Measurements from ENCODE around the gene POLR2E. TPM values are rescaled to one million over a fixed set of nuclear protein-coding genes. Genes with fewer than 3 reads are reported as not detected.
"Not testable (repeated sequence)": the region's sequence is repeated elsewhere in the genome, so short reads cannot be mapped to it uniquely, and the experiment has no call there.

POLR2E gene
- polyA plus RNA-seq, 1 experiment = 292 TPM

GRCh38 chr19:1116726-1117581, 21.8 kb upstream of the POLR2E start:
- H3K36me3 ChIP-seq (ENCODE audit: control insufficient read depth, insufficient read depth, low read length) = peaks cover 61% of the 10 kb centered on the region
- H3K27me3 ChIP-seq (ENCODE audit: control insufficient read depth, insufficient read depth, low read length) = no peaks in the 10 kb centered on the region
- TF ChIP-seq, protein P1, sequence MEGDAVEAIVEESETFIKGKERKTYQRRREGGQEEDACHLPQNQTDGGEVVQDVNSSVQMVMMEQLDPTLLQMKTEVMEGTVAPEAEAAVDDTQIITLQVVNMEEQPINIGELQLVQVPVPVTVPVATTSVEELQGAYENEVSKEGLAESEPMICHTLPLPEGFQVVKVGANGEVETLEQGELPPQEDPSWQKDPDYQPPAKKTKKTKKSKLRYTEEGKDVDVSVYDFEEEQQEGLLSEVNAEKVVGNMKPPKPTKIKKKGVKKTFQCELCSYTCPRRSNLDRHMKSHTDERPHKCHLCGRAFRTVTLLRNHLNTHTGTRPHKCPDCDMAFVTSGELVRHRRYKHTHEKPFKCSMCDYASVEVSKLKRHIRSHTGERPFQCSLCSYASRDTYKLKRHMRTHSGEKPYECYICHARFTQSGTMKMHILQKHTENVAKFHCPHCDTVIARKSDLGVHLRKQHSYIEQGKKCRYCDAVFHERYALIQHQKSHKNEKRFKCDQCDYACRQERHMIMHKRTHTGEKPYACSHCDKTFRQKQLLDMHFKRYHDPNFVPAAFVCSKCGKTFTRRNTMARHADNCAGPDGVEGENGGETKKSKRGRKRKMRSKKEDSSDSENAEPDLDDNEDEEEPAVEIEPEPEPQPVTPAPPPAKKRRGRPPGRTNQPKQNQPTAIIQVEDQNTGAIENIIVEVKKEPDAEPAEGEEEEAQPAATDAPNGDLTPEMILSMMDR (IDR thresholded peaks at IDR 0.05; ENCODE audit: insufficient read depth, low read depth, low read length) = no peak
- no peak overlapping the region for H3K4me3 ChIP-seq (ENCODE audit: low read depth, low read length)
- CTCF ChIA-PET = interaction anchor here (0.6 kb wide), 1 partner anchor 124 kb away, joined by 3 read pairs; no protein-coding TSS in a partner anchor
- DNase-seq (ENCODE audit: low read depth) = no peak
- POLR2A ChIA-PET = no interaction called here

GRCh38 chr19:1115646-1116420, 20.7 kb upstream of the POLR2E start:
- peaks cover 59% of the 10 kb centered on the region for H3K36me3 ChIP-seq (ENCODE audit: control insufficient read depth, insufficient read depth, low read length)
- TF ChIP-seq, protein P1 (IDR thresholded peaks at IDR 0.05; ENCODE audit: insufficient read depth, low read depth, low read length) = no peak
- CTCF ChIA-PET = interaction anchor here (0.5 to 0.7 kb wide), 2 partner anchors 10 to 85 kb away, joined by 3 read pairs; no protein-coding TSS in a partner anchor

DNA sequence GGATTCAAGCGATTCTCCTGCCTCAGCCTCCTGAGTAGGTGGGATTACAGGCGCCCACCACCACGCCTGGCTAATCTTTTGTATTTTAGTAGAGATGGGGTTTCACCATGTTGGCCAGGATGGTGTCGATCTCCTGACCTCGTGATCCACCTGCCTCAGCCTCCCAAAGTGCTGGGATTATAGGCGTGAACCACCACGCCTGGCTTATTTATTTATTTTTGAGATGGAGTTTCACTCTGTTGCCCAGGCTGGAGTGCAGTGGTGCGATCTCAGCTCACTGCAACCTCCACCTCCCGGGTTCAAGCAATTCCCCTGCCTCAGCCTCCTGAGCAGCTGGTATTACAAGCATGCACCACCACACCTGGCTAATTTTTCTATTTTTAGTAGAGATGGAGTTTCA, 19.6 kb upstream of the POLR2E start:
- CTCF ChIA-PET = interaction anchor here (3.0 kb wide), 1 partner anchor 12 kb away, joined by 29 read pairs; the partner anchor contains the start of gene GPX4
- DNase-seq (ENCODE audit: low read depth); POLR2A ChIA-PET; H3K4me3 ChIP-seq (ENCODE audit: low read depth, low read length); H3K27me3 ChIP-seq (ENCODE audit: control insufficient read depth, insufficient read depth, low read length): not testable (repeated sequence)
- peaks cover 68% of the 10 kb centered on the region for H3K36me3 ChIP-seq (ENCODE audit: control insufficient read depth, insufficient read depth, low read length)

More at GRCh38 chr19:1115646-1116420, 20.7 kb upstream of the POLR2E start:
- Histone ChIP-seq H3K27me3 (ENCODE audit: control insufficient read depth, insufficient read depth, low read length) (no peaks in the 10 kb centered on the region), H3K4me3 (ENCODE audit: low read depth, low read length) (no peak overlapping the region)
- DNase-seq (ENCODE audit: low read depth) = no peak
- POLR2A ChIA-PET = no interaction called here

GRCh38 chr19:1113986-1114483, 18.9 kb upstream of the POLR2E start:
- no peak overlapping the region for H3K4me3 ChIP-seq (ENCODE audit: low read depth, low read length)
- no peaks in the 10 kb centered on the region for H3K27me3 ChIP-seq (ENCODE audit: control insufficient read depth, insufficient read depth, low read length)
- ChIA-PET CTCF (interaction anchor here (0.6 to 3.4 kb wide), 24 partner anchors 10 to 130 kb away, joined by 3 to 30 read pairs (median 7); partner anchors contain the start of genes ABCA7, ATP5F1D, CNN2 and GPX4), POLR2A (interaction anchor here (0.5 kb wide), 1 partner anchor 59 kb away, joined by 3 read pairs; no protein-coding TSS in a partner anchor)
- H3K36me3 ChIP-seq (ENCODE audit: control insufficient read depth, insufficient read depth, low read length) = peaks cover 65% of the 10 kb centered on the region
- no peak for DNase-seq (ENCODE audit: low read depth)
- TF ChIP-seq, protein P1 (IDR thresholded peaks at IDR 0.05; ENCODE audit: insufficient read depth, low read depth, low read length) = no peak

DNA sequence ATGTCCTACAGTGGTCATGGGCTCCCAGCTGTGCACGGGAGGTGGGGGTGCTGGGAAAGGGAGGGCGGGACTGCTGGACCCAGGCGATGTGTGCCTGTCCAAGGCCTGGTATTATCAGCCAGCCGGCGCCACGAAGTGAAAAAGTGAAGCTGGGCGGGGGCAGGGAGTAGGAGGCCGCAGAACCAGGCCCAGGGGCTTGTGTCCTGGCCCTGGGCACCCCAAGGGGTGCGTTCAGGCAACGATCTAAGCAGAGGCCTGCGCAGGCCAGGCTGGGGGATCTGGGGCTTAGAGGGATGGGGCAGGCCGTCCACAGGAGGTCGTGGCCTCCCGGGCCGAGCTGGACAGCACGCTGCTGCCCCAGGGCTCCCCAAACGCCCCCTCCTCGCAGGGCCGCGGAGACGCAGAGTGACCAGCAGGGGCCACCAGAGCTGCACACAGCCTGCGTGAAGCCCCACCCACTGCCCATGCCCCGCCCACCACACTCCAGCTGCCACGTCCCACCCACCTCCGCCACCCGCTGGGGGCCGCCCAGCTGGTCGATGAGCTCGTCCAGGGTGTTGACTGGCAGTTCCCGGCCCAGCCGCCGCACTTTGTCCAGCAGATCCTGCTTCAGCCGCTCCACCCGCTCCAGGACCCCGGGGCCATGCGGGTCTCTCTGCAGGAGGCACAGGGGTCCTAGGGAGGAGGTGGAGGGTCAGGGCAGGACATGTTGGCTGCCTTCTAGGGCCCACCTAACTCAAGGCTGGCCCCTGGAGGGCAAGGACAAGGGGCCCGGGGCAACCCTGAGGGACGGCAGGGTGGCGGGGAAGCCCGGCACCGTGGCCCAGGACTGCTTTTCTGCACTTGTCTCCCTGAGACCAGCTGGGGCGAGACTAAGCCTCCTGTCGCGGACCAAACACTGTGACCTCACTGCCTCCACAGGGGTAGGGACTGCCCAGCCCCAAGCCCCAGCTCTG, 18.1 kb upstream of the POLR2E start:
- no peak overlapping the region for H3K4me3 ChIP-seq (ENCODE audit: low read depth, low read length)
- ChIA-PET POLR2A (interaction anchor here (0.5 kb wide), 1 partner anchor 60 kb away, joined by 3 read pairs; no protein-coding TSS in a partner anchor), CTCF (interaction anchor here (0.6 to 3.4 kb wide), 26 partner anchors 10 to 131 kb away, joined by 3 to 30 read pairs (median 7); partner anchors contain the start of genes ABCA7, ATP5F1D, CNN2 and GPX4)
- H3K36me3 ChIP-seq (ENCODE audit: control insufficient read depth, insufficient read depth, low read length) = peaks cover 64% of the 10 kb centered on the region
- H3K27me3 ChIP-seq (ENCODE audit: control insufficient read depth, insufficient read depth, low read length) = no peaks in the 10 kb centered on the region
- peak; percentile 36 for DNase-seq (ENCODE audit: low read depth)
- TF ChIP-seq, protein P1 (IDR thresholded peaks at IDR 0.05; ENCODE audit: insufficient read depth, low read depth, low read length) = peak; percentile 85
